ENCODE results near the gene CABYR. TPM values are rescaled to one million over a fixed set of nuclear protein-coding genes. Genes with fewer than 3 reads are reported as not detected.
A peak's percentile ranks its signal among the peaks of the same experiment; 100 is the strongest.

Gene CABYR
- total RNA-seq, result 1.0 and 3.1 TPM in 2 replicates

GRCh38 chr18:24138789-24139616, at the start of gene CABYR:
Gene CABYR (plus strand): TSS chr18:24139062. CDS start chr18:24143115, 4,053 bp downstream.
- peak; percentile 83 for DNase-seq

DNA sequence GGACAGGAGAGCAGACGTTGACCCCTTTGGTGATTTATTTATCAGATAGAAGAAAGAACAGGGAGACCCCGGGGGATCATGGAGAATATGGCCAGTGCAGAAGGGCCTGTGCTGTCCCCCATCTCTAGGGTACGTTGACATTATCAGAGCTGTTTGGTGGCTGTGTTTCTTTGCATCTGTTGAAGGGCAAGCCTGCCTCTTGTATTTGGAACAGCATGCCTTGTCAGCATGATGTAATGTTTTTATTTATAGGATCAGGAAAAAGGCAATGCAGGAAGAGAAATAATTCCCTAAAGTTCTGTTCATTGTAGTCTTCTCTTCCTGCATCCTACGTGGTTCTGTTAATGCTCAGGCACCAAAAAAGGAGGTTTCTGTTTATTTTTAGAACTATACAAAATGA, 49.8 kb upstream of the CABYR start:
- DNase-seq, result peak; percentile 20

- no peak for DNase-seq
Measured at GRCh38 chr18:24089515-24090337, 49.1 kb upstream of the CABYR start.

- no peak for DNase-seq
Measured at GRCh38 chr18:24090876-24091275, 48.0 kb upstream of the CABYR start.

GRCh38 chr18:24094561-24094960, 44.3 kb upstream of the CABYR start:
- no peak for DNase-seq

- no peak for DNase-seq
Measured at GRCh38 chr18:24095976-24096375, 42.9 kb upstream of the CABYR start.

- no peak for DNase-seq
Measured at GRCh38 chr18:24103320-24104021, 35.4 kb upstream of the CABYR start.

- no peak for DNase-seq
Measured at GRCh38 chr18:24104486-24104885, 34.4 kb upstream of the CABYR start.

- no peak for DNase-seq
Measured at GRCh38 chr18:24108641-24109040, 30.2 kb upstream of the CABYR start.

DNA sequence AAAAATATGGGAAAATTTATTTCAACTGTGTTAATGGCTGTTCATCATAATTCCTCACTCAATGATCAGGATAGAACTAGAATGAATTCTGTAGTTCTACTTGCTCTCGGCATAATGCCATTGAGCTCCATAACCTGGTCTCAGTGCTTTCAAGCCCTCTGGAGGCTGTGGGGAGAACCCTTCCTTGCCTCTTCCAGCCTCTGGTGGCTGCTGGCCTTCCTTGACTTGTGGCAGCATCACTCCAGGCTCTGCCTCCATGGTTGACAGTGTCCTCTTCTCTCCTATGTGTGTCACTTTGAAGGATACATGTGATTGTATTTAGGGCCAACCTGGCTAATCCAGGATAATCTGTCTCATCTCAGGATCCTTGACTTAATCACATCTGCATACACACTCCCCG, 26.9 kb upstream of the CABYR start:
- no peak for DNase-seq

- no peak for DNase-seq
Measured at GRCh38 chr18:24112464-24112863, 26.4 kb upstream of the CABYR start.

- peak; percentile 11 for DNase-seq
Measured at GRCh38 chr18:24112874-24113615, 25.8 kb upstream of the CABYR start.

- no peak for DNase-seq
Measured at GRCh38 chr18:24114924-24115549, 23.8 kb upstream of the CABYR start.

DNA sequence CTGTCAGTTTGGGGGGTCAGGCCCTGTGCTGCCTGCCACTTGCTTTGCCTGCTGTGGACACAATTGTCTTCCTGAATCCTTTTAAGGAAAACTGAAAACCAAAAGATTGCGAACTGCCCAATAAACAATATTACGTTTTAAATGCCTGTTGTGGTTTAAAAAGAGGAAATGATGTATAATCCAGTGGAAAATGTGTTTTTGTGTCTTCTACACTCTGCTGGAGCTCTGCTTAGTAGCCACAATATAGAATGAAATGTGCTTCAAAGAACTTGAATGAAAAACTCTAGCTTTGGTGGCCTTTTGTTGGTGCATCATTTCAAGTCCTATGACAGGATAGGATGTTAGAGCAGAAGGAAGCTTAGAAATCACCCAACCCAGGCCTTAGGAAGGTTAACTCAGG, 23.2 kb upstream of the CABYR start:
- no peak for DNase-seq

DNA sequence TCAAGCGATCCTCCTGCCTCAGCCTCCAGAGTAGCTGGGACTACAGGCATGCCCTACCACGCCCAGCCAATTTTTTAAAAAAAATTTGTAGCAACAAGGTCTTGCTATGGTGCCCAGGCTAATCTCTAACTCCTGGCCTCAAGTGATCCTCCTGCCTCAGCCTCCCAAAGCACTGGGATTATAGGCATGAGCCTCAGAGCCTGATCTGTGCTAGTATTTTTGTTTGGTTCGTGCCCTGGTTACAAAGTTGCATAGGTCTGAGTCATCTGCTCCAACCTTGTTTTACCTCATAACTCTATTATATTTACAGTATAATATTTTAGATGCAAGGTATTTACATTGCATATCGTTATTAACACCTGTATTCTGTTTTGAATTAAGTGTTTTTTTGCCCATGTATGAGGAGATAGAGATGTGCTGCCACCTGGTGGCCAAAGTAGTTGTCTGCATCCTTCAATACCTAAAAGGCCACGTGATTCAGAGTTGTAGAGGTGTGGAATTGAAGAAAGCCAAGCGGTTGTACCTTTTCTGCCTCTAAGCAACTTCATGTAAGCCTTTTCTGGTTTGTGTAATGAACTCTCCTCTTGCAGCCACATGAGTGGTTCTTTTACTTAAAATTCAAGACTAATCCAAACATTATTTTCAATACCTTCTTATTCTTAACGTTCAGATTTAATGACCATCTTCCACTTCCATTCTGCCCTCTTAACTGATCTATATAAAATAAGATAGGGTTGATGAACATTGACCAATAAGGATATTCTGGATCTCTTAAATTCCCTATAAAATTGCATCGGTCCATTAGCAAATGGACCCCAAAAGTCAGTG, 19.9 kb upstream of the CABYR start:
- DNase-seq, result peak; percentile 89

DNA sequence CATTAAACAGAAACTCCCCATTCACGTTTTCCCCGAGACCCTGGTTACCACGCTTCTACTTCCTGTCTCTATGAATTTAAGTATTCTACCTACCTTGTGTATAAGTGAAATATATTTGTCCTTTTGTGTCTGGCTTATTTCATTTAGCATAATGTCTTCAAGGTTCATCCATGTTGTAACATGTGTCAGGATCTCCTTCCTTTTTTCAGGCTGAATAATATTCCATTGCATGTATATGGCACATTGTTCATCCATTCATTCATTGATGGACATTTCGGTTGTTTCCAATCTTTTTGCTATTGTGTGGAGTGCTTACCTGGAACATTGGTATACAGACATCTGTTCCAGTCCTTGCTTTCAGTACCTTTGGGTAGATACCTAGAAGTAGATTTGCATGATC, 18.2 kb upstream of the CABYR start:
- no peak for DNase-seq

DNA sequence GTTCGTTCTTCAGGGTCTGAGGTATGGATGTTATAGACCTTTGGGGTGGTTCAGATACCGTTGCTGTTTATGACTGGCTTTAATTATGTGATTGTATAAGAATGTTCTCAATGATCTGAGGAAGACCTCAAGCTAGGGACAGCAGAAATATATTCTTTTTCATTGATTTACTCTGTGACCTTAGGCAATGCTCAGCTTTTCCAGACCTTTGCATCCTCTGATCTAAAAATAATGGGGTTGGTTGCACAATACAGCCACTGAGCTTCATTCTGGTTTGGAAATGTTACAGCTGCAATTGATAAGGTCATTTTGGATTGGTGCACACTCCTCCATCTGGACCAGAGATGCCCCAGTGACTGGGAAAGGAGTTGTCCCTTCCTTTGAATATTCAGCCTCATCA, 17.2 kb upstream of the CABYR start:
- DNase-seq, result no peak

DNA sequence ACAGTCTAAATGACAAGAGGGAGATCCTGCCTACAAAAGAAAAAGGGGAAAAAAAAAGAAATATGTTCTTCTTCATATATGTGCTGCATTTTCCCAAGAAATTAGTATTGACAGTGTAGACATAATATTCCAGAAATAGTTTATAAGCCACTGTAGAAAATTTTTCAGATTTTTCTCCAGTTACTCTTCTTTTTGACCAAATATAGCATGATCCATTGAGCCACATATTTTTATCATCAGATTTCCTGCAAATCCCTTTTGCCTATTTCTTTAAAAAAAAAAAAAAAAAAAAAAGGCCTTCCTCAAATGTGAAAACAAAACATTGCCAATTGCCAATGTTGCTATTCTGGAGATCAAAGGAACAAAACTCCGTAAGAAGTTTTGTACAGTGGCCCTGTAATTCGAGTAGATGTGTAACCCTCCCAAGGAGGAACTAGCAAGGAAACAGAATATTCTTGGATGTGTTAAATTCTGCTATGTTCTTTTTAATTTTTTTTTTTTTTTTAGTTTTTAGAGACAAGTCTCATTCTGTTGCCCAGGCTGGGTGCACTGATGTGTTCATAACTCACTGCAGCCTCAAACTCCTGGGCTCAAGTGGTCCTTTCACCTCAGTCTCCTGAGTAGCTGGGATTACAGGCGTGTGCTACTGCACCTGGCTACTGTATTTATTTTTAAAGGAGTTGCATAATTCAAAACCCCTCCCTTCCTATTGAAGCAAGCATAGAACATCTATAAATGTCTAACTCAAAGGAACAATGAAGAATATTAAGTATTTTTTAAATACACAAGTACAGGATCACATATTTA, 12.5 kb upstream of the CABYR start:
- DNase-seq, result no peak

GRCh38 chr18:24127735-24128134, 11.1 kb upstream of the CABYR start:
- DNase-seq, result no peak

DNA sequence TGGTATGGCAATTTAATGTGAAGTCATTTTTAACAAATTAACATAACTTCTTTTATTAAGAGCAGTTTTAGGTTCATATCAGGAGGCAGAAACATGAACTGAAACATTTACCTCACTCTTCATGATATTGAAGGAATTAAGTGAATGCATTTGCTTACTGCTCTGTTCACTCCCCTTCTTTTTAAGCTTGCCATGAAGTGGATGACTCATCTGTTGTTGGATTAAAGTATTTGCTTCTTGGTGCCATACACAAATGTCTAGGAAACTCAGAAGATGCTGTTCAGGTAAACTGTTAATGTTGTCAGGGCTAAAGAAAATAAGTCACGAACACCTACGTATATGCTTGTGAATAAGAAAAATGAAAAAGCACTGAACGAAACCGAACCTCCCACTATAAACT, 10.2 kb upstream of the CABYR start:
- DNase-seq, result no peak

Data from dermis blood vessel endothelial cell (primary cell).